ENCODE data around the gene CRB1. TPM values are rescaled to one million over a fixed set of nuclear protein-coding genes. Genes with fewer than 3 reads are reported as not detected.

CRB1 gene
- total and polyA plus RNA-seq, 7 donors, result 0.19 to 0.49 (median 0.38) TPM; not detected in 3

DNA sequence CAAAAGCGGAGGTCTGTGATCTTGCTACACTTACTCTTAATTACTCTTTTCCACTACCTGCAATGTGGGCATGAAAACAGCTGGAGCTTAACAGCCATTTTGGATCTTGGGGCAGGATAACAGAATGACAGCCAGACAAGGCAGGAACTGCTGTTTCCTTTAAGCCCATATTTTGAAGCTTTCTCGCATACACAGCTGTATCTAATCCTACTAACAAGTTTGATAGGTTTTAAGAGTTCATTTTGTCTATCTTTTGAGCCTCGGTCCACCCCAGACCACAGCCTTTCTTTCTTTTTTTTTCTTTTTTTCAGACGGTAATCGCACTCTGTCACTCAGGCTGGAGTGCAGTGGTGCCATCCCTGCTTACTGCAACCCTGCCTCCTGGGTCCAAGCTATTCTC, 42.4 kb upstream of the CRB1 start:
- Histone ChIP-seq H3K27ac (no peak overlapping the region), H3K4me3 (no peak overlapping the region), H3K9me3 (no peaks in the 10 kb centered on the region), H3K36me3 (no peaks in the 10 kb centered on the region), H3K4me1 (no peaks in the 10 kb centered on the region), H3K27me3 (no peaks in the 10 kb centered on the region)
- 81 to 86% methylated on average over 5 of the region's 5 CpGs for WGBS, 2 donors
- no peak for DNase-seq
- intact Hi-C loops (cut with DNase I), result no loop called here
- TF ChIP-seq POLR2A (IDR thresholded peaks at IDR 0.05), result no peak
- TF ChIP-seq EP300 (IDR thresholded peaks at IDR 0.05), result no peak
- TF ChIP-seq, protein P1, sequence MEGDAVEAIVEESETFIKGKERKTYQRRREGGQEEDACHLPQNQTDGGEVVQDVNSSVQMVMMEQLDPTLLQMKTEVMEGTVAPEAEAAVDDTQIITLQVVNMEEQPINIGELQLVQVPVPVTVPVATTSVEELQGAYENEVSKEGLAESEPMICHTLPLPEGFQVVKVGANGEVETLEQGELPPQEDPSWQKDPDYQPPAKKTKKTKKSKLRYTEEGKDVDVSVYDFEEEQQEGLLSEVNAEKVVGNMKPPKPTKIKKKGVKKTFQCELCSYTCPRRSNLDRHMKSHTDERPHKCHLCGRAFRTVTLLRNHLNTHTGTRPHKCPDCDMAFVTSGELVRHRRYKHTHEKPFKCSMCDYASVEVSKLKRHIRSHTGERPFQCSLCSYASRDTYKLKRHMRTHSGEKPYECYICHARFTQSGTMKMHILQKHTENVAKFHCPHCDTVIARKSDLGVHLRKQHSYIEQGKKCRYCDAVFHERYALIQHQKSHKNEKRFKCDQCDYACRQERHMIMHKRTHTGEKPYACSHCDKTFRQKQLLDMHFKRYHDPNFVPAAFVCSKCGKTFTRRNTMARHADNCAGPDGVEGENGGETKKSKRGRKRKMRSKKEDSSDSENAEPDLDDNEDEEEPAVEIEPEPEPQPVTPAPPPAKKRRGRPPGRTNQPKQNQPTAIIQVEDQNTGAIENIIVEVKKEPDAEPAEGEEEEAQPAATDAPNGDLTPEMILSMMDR (IDR thresholded peaks at IDR 0.05), result no peak
- TF ChIP-seq POLR2AphosphoS5 (IDR thresholded peaks at IDR 0.05), result no peak

DNA sequence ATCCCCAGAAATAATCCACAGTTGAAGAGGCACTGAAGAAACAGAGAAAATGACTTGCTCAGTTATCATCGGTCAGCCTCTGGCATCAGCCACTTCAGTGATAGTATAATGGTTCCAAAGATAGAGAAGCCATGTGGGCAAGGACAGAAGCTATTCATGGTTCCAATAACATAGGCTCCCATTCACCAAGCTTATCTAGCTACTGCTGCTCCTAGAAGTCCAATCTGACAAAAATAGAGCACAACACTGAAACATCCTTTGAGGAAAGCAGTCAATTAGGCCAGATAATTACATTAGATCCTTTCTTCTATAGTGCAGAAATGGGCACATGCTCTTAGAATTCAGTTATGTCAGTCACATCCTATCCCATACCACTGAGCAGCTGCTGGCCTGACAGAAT, 33.5 kb upstream of the CRB1 start:
- intact Hi-C loops (cut with DNase I), result no loop called here
- H3K27me3 ChIP-seq, result no peaks in the 10 kb centered on the region
- 79 to 84% methylated on average over 1 of the region's 1 CpG for WGBS, 2 donors
- no peaks in the 10 kb centered on the region for H3K9me3 ChIP-seq
- H3K4me3 ChIP-seq, result no peak overlapping the region
- no peaks in the 10 kb centered on the region for H3K4me1 ChIP-seq
- no peak for DNase-seq
- TF ChIP-seq, protein P1 (IDR thresholded peaks at IDR 0.05), result no peak
- no peak for TF ChIP-seq POLR2AphosphoS5 (IDR thresholded peaks at IDR 0.05)
- no peak overlapping the region for H3K27ac ChIP-seq
- H3K36me3 ChIP-seq, result no peaks in the 10 kb centered on the region

DNA sequence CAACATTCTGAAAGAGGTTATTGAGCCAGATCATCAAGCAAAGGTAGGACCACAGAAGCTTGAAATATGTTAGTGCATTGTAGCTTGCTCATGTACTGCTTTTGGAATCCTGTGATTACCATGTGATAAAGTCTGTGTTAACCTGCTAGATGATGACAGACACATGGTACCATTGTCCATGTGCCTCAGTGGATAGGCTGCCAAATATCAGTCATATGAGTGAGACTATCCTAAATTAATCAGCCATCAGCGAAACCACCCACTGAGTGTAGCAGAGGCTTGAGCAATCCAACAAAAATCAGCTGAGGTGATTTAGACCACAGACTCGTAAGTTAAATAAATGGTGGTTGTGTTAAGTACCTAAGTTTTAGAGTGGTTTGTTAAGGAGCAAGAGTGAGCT, 32.7 kb upstream of the CRB1 start:
- WGBS, 2 donors, result 86 to 91% methylated on average over 2 of the region's 2 CpGs
- no peak for DNase-seq
- Histone ChIP-seq H3K4me1 (no peaks in the 10 kb centered on the region), H3K36me3 (no peaks in the 10 kb centered on the region), H3K9me3 (no peaks in the 10 kb centered on the region), H3K27me3 (no peaks in the 10 kb centered on the region), H3K4me3 (no peak overlapping the region), H3K27ac (no peak overlapping the region)
- TF ChIP-seq EP300 (IDR thresholded peaks at IDR 0.05), result no peak
- TF ChIP-seq, protein P1 (IDR thresholded peaks at IDR 0.05), result no peak
- TF ChIP-seq POLR2AphosphoS5 (IDR thresholded peaks at IDR 0.05), result no peak
- TF ChIP-seq POLR2A (IDR thresholded peaks at IDR 0.05), result no peak
- intact Hi-C loops (cut with DNase I), result no loop called here

DNA sequence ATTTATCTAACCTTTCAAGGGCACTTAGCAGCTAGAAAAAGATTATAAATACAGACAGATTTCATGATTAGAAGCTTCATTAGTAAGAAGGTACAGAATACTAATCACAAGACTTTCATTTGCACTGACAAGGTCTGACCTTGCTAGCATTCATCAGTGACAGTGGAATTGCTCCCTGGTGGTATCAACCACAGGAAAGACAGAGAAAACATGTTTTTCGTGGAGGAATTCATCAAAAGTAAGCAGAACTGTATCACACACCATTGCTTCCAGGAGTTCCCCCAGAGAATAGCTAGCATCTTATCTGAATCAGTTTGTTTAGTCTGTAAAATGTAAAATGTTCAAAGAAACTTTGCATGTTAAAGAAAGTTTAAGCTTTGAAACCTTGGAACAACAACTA, 20.6 kb upstream of the CRB1 start:
- H3K4me1 ChIP-seq, result no peaks in the 10 kb centered on the region
- H3K9me3 ChIP-seq, result peaks cover 0 to 2% (median 0%) of the 10 kb centered on the region in 4 donors
- no peaks in the 10 kb centered on the region for H3K36me3 ChIP-seq
- no peak overlapping the region for H3K4me3 ChIP-seq
- no peaks in the 10 kb centered on the region for H3K27me3 ChIP-seq
- no peak for DNase-seq
- no peak overlapping the region for H3K27ac ChIP-seq
- WGBS, 2 donors, result 32 to 40% methylated on average over 1 of the region's 1 CpG
- no peak for TF ChIP-seq EP300 (IDR thresholded peaks at IDR 0.05)
- TF ChIP-seq, protein P1 (IDR thresholded peaks at IDR 0.05), result no peak
- TF ChIP-seq POLR2A (IDR thresholded peaks at IDR 0.05), result no peak
- no peak for TF ChIP-seq POLR2AphosphoS5 (IDR thresholded peaks at IDR 0.05)
- intact Hi-C loops (cut with DNase I), result no loop called here

DNA sequence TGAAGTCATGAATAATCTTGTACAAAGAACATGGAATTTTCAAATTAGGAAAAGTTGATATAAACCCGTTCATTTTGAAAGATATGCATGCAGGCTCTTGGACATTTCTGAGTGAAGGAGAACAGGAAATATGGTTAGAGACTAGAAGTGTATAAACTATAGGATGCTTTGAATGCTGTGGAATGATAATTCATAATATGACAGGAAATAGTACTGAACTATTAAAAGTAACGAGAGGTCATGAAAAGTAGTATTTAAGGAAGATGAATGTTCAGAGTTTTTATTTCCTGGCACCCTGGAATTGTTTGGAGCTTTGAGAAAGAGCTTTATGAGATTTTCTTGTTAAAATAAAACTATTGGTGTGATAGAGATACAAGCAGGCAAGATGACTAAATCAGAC, 18.7 kb upstream of the CRB1 start:
- whole genome bisulfite sequencing, 2 donors, result 50 to 53% methylated on average over 2 of the region's 2 CpGs
- Histone ChIP-seq H3K36me3 (no peaks in the 10 kb centered on the region), H3K27me3 (no peaks in the 10 kb centered on the region), H3K4me1 (no peaks in the 10 kb centered on the region), H3K9me3 (no peaks in the 10 kb centered on the region), H3K4me3 (no peak overlapping the region), H3K27ac (no peak overlapping the region)
- intact Hi-C loops (cut with DNase I), result no loop called here
- TF ChIP-seq EP300 (IDR thresholded peaks at IDR 0.05) (no peak), POLR2A (IDR thresholded peaks at IDR 0.05) (no peak), POLR2AphosphoS5 (IDR thresholded peaks at IDR 0.05) (no peak)
- TF ChIP-seq, protein P1 (IDR thresholded peaks at IDR 0.05), result no peak
- no peak for DNase-seq

Data from sigmoid colon (tissue), 7 donors.